Endothelial cell of umbilical vein (primary cell): ENCODE results near the gene PTGER3. TPM values are rescaled to one million over a fixed set of nuclear protein-coding genes. Genes with fewer than 3 reads are reported as not detected.

Experiments
- BruUV-seq: library from RNA; stranded (reverse); fragments of 400-500 nt; replicated peaks from 2 replicates; lab custom pipeline; 2021; lab: Mats Ljungman, UMichigan
- CTCF ChIA-PET: fragments of 300-600, 350-600 bp; sonication (Branson Sonifier 250); formaldehyde crosslinking; loops from one replicate; lab custom pipeline; 2021; ENCODE audit warnings: antibody characterized with exemption, inconsistent platforms; lab: Charles Lee
- POLR2A ChIA-PET: fragments of 300-600, 350-600 bp; sonication (Branson Sonifier 250); formaldehyde crosslinking; loops from one replicate; lab custom pipeline; 2021; ENCODE audit warnings: antibody characterized with exemption, inconsistent platforms; lab: Charles Lee
- DNase-seq: peaks from one replicate; pipeline ENCODE4 v3.0.0-alpha.2; 2011; ENCODE audit warnings: low read depth, low spot score
- FAIRE-seq: peaks from 2 replicates; lab custom pipeline; 2011; peaks lifted over from hg19 to GRCh38; lab: Jason Lieb, UNC
- H2AFZ ChIP-seq: 2 replicates; pipeline ENCODE4 v1.6.0; 2012; ENCODE audit warnings: low read depth, low read length, control low read depth, inconsistent platforms
- H3K27ac ChIP-seq: 2 replicates; pipeline ENCODE4 v1.5.1; 2011; ENCODE audit warnings: low read depth, mild to moderate bottlenecking, control low read depth, low read length, moderate library complexity; ENCODE audit not compliant: insufficient read depth
- H3K27me3 ChIP-seq, 2 experiments: 2 replicates each; pipeline versions ENCODE4 v1.6.0 to v1.6.1; 2011; ENCODE audit warnings: low read length in 2 of 2, mixed read lengths in 1 of 2; ENCODE audit not compliant: control insufficient read depth in 2 of 2, insufficient read depth in 2 of 2
- H3K36me3 ChIP-seq, 2 experiments: 2 replicates in 1 of 2; 3 replicates in 1 of 2; pipeline ENCODE4 v1.5.1; 2011; ENCODE audit warnings: low read length in 2 of 2, mild to moderate bottlenecking in 1 of 2, moderate library complexity in 1 of 2; ENCODE audit not compliant: control insufficient read depth in 2 of 2, insufficient read depth in 2 of 2; ENCODE audit errors: extremely low read depth in 1 of 2
- H3K4me1 ChIP-seq: 3 replicates; pipeline ENCODE4 v1.5.1; 2011; ENCODE audit warnings: mild to moderate bottlenecking, low read length; ENCODE audit not compliant: control insufficient read depth, insufficient read depth; ENCODE audit errors: extremely low read depth
- H3K4me2 ChIP-seq: 2 replicates; pipeline ENCODE4 v1.6.1; 2011; ENCODE audit warnings: low read length, control low read depth, mixed read lengths; ENCODE audit not compliant: insufficient read depth
- H3K4me3 ChIP-seq, 3 experiments: fragments of 200-600 bp in 1 of 3; sonication (generic), shearing (Covaris generic) in 1 of 3; replicated peaks in 1 of 3; 2 replicates each; pipeline ENCODE4 v1.5.1; 2011 to 2016; ENCODE audit warnings: control low read depth in 3 of 3, low read length in 3 of 3, mild to moderate bottlenecking in 2 of 3, inconsistent platforms in 1 of 3, low read depth in 1 of 3, moderate library complexity in 1 of 3; ENCODE audit not compliant: insufficient read depth in 1 of 3
- H3K79me2 ChIP-seq: 2 replicates; pipeline ENCODE4 v1.6.0; 2012; ENCODE audit warnings: low read length, inconsistent platforms; ENCODE audit not compliant: control insufficient read depth, insufficient read depth
- H3K9ac ChIP-seq: replicated peaks from 2 replicates; pipeline ENCODE3; 2011; ENCODE audit warnings: low read length, control low read depth; ENCODE audit not compliant: insufficient read depth; ENCODE audit errors: extremely low read depth
- H3K9me1 ChIP-seq: replicated peaks from 3 replicates; pipeline ENCODE4 v1.6.0; 2011; ENCODE audit warnings: mild to moderate bottlenecking, low read length; ENCODE audit not compliant: control insufficient read depth, insufficient read depth; ENCODE audit errors: extremely low read depth
- H3K9me3 ChIP-seq: replicated peaks from 2 replicates; pipeline ENCODE4 v1.5.1; 2012; ENCODE audit warnings: low read length, inconsistent platforms; ENCODE audit not compliant: control insufficient read depth, insufficient read depth
- H4K20me1 ChIP-seq: replicated peaks from 2 replicates; pipeline ENCODE3; 2011; ENCODE audit warnings: mild to moderate bottlenecking, low read length; ENCODE audit not compliant: control insufficient read depth, insufficient read depth; ENCODE audit errors: extremely low read depth
- CTCF ChIP-seq, 2 donors: IDR thresholded peaks; 1 replicate in 1 of 2; 2 replicates in 1 of 2; pipeline ENCODE4 v1.5.1; 2011; ENCODE audit warnings: low read length in 2 of 2, mild to moderate bottlenecking in 2 of 2, moderate library complexity in 2 of 2, control low read depth in 1 of 2, inconsistent platforms in 1 of 2, low read depth in 1 of 2; ENCODE audit not compliant: insufficient read depth in 1 of 2; ENCODE audit errors: extremely low read depth in 1 of 2
- FOS ChIP-seq: IDR thresholded peaks from 2 replicates; pipeline ENCODE4 v1.6.1; 2011; ENCODE audit warnings: mild to moderate bottlenecking, low read length, moderate library complexity, borderline replicate concordance; ENCODE audit not compliant: insufficient read depth
- GATA2 ChIP-seq: IDR thresholded peaks from 2 replicates; pipeline ENCODE4 v1.7.0; 2011; ENCODE audit warnings: low read depth, mild to moderate bottlenecking, moderate library complexity, mixed read lengths, low read length; ENCODE audit not compliant: insufficient read length, insufficient read depth
- JUN ChIP-seq: IDR thresholded peaks from 2 replicates; pipeline ENCODE4 v1.6.1; 2011; ENCODE audit warnings: borderline replicate concordance, low read depth; ENCODE audit not compliant: insufficient read length, insufficient read depth
- POLR2A ChIP-seq: IDR thresholded peaks from 2 replicates; pipeline ENCODE4 v1.6.1; 2012; ENCODE audit warnings: low read depth, mild to moderate bottlenecking, control low read depth, low read length
- dilution Hi-C: fragments of 300-500 bp; cut with MboI; formaldehyde crosslinking; loops from one replicate; pipeline ENCODE4 v1.15.0; 2019; ENCODE audit warnings: low sequenced_read_pairs; ENCODE audit not compliant: extremely low pct_ligation_motif_present
- intact Hi-C: fragments of 100-400 bp; cut with micrococcal nuclease; formaldehyde crosslinking; loops from one replicate; pipeline ENCODE4 v1.10.0; 2022
- polyA plus RNA-seq, 4 experiments: library from polyadenylated mRNA; depleted of rRNA in 3 of 4; stranded (reverse) in 3 of 4; unstranded in 1 of 4; fragments of >200 nt; gene quantifications; 2 replicates each; pipeline versions ENCODE4 v1.2.1 to v1.2.3, GENCODE V29; 2011 to 2012; ENCODE audit warnings: missing spikeins in 1 of 4
- total RNA-seq: library from RNA; stranded (reverse); gene quantifications from 2 replicates; pipeline ENCODE4 v1.2.3, GENCODE V29; 2021

Gene PTGER3
- total and polyA plus RNA-seq, 2 donors (not counting 3 experiments of a cell fraction or from before 2014, with no cell fraction given) = 0.01 TPM; not detected in 1

GRCh38 chr1:71053146-71053545, 5.5 kb upstream of the PTGER3 start:
- no peak overlapping the region for H3K27ac ChIP-seq
- peaks cover 18 to 27% of the 10 kb centered on the region in 2 experiments for H3K27me3 ChIP-seq
- no peaks in the 10 kb centered on the region for H3K4me1 ChIP-seq
- no peaks in the 10 kb centered on the region for H3K9me3 ChIP-seq
- no peak for FAIRE-seq
- H4K20me1 ChIP-seq = no peaks in the 10 kb centered on the region
- no peaks in the 10 kb centered on the region for H3K9me1 ChIP-seq
- H3K4me3 ChIP-seq = no peak overlapping the region
- H3K4me2 ChIP-seq = no peak overlapping the region
- H3K79me2 ChIP-seq = no peaks in the 10 kb centered on the region
- ChIA-PET CTCF (no interaction called here), POLR2A (no interaction called here)
- no peak overlapping the region for H3K9ac ChIP-seq
- dilution Hi-C loops (no loop called here), intact Hi-C loops (no loop called here)
- H2AFZ ChIP-seq = no peak overlapping the region
- TF ChIP-seq GATA2 (no peak), POLR2A (no peak), FOS (no peak), CTCF (IDR thresholded peaks at IDR 0.05; ENCODE audit: extremely low read depth in 1 of 2, insufficient read depth in 1 of 2, low read depth in 1 of 2, low read length in 2 of 2) (no peak)
- no TSS peak for BruUV-seq
- H3K36me3 ChIP-seq = no peaks in the 10 kb centered on the region
- DNase-seq = no peak

- peaks cover 9% of the 10 kb centered on the region for H3K4me1 ChIP-seq
- POLR2A ChIA-PET = no interaction called here
- no peaks in the 10 kb centered on the region for H3K9me1 ChIP-seq
- no peaks in the 10 kb centered on the region for H4K20me1 ChIP-seq
- H2AFZ ChIP-seq = no peak overlapping the region
- no peak overlapping the region for H3K27ac ChIP-seq
- no peaks in the 10 kb centered on the region for H3K79me2 ChIP-seq
- DNase-seq (peak; percentile 79), FAIRE-seq (peak; percentile 93)
- no peaks in the 10 kb centered on the region for H3K36me3 ChIP-seq
- dilution Hi-C loops = no loop called here
- TF ChIP-seq JUN (no peak), CTCF (IDR thresholded peaks at IDR 0.05; ENCODE audit: extremely low read depth in 1 of 2, insufficient read depth in 1 of 2, low read depth in 1 of 2, low read length in 2 of 2) (peak; percentile 51 to 56)
- no peak overlapping the region for H3K9ac ChIP-seq
- H3K27me3 ChIP-seq = peaks cover 40 to 54% of the 10 kb centered on the region in 2 experiments
- CTCF ChIA-PET = interaction anchor here (1.0 to 5.7 kb wide), 6 partner anchors 10 to 537 kb away, joined by 3 to 35 read pairs (median 6); no protein-coding TSS in a partner anchor
- no peak overlapping the region for H3K4me3 ChIP-seq
- intact Hi-C loops = loop anchor here (1.0 kb wide), 2 partner anchors 365 to 522 kb away; no protein-coding TSS in a partner anchor
- BruUV-seq = no TSS peak
- H3K4me2 ChIP-seq = no peak overlapping the region
- no peaks in the 10 kb centered on the region for H3K9me3 ChIP-seq
Observed at GRCh38 chr1:71049951-71050598, 2.5 kb upstream of the PTGER3 start.
